GM13976 (cell line): ENCODE measurements around the gene RBMS1.

Experiments
- DNase-seq: peaks from one replicate; pipeline ENCODE4 v3.0.0; 2012; ENCODE audit warnings: low spot score
- in situ Hi-C: fragments of 300-500 bp; cut with MboI; formaldehyde crosslinking; loops from one replicate; pipeline ENCODE4 v1.12.0; 2022; ENCODE audit warnings: low sequenced_read_pairs, mixed read lengths, inconsistent platforms; ENCODE audit not compliant: unreplicated experiment
- TF ChIP-seq, protein P1 (sequence below): IDR thresholded peaks from 2 replicates; pipeline ENCODE4 v1.5.1; 2012; ENCODE audit warnings: borderline replicate concordance, mild to moderate bottlenecking; ENCODE audit not compliant: insufficient read depth; ENCODE audit errors: extremely low read depth, missing control alignments, control extremely low read depth

The RBMS1 gene

GRCh38 chr2:160268151-160268781 is 225.3 kb downstream of the RBMS1 start:
- TF ChIP-seq, protein P1, sequence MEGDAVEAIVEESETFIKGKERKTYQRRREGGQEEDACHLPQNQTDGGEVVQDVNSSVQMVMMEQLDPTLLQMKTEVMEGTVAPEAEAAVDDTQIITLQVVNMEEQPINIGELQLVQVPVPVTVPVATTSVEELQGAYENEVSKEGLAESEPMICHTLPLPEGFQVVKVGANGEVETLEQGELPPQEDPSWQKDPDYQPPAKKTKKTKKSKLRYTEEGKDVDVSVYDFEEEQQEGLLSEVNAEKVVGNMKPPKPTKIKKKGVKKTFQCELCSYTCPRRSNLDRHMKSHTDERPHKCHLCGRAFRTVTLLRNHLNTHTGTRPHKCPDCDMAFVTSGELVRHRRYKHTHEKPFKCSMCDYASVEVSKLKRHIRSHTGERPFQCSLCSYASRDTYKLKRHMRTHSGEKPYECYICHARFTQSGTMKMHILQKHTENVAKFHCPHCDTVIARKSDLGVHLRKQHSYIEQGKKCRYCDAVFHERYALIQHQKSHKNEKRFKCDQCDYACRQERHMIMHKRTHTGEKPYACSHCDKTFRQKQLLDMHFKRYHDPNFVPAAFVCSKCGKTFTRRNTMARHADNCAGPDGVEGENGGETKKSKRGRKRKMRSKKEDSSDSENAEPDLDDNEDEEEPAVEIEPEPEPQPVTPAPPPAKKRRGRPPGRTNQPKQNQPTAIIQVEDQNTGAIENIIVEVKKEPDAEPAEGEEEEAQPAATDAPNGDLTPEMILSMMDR: no peak
- no peak for DNase-seq
- in situ Hi-C loops: no loop called here

DNA sequence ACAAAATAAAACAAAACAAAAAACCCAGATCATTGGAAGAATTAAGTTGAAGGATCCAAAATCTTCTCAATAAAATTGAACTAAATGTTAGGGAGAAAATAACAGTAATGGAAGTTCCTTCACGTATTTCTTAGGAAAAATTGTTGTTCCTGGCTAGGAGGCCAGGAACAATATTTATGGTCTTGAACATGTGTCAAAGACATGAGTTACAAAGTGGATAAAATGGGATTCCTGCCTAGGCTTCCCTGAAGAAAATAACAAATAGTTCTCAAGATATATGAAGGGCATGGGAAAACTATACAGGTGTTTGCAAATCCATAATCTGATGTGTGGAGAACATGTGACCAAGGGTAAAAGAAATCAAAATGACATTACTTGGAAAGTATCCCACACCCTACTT is 225.9 kb downstream of the RBMS1 start:
- no peak for DNase-seq
- in situ Hi-C loops: no loop called here
- TF ChIP-seq, protein P1: no peak

DNA sequence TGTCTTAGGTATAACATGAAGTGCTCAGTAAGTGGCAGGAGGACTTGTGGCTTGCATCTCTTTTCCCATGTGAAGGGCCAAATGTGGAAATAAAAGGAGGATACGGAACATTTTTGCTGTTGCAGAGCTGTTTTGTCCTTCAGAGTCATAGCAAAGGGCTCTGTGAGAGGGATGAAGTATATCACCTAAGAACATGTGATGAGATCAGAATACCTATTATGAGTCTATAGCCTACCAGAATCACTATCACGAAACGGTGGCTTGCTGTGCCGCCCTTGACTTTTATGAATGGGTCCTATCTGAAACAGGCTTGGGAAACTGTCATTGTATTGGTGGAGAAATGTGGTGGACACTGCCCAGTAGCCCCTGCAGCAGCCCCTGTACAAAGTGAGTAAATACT is 226.6 kb downstream of the RBMS1 start:
- in situ Hi-C loops: no loop called here
- TF ChIP-seq, protein P1: no peak
- DNase-seq: no peak

- in situ Hi-C loops: no loop called here
- TF ChIP-seq, protein P1: no peak
- no peak for DNase-seq
Observed at GRCh38 chr2:160266037-160266551, 227.5 kb downstream of the RBMS1 start.

DNA sequence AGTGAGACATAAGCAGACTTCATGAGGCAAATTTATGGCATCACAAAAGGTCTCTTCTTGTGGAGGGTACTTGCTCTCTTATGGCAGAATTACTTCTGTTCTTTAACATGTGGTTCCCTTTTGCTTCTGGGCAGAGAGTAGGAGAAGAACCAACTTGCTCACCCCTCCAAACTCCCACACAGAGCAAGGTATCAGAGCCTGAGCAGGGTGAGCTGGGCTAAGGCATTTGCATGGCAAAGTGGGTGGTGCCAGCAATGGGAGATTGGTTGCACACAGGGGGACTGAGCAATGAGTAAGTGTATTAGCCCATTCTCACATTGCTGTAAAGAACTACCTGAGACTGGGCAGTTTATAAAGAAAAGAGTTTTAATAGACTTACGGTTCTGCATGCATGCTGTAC is 229.3 kb downstream of the RBMS1 start:
- in situ Hi-C loops: no loop called here
- no peak for DNase-seq
- TF ChIP-seq, protein P1: no peak

- TF ChIP-seq, protein P1: no peak
- no peak for DNase-seq
- in situ Hi-C loops: no loop called here
Observed at GRCh38 chr2:160261732-160262131, 231.9 kb downstream of the RBMS1 start.
